Breast epithelium (tissue), 4 donors: ENCODE measurements around the gene LZTS2. TPM values are rescaled to one million over a fixed set of nuclear protein-coding genes. Genes with fewer than 3 reads are reported as not detected.

Source experiments
- DNase-seq, 2 donors: peaks; one replicate each; pipeline ENCODE4 v3.0.0-alpha.2; 2019; ENCODE audit warnings: low spot score in 2 of 2
- H3K27ac ChIP-seq, 2 donors: fragments of 200-600 bp; sonication (generic) in 1 of 2; one replicate each; pipeline ENCODE4 v1.5.1; 2016 to 2019; ENCODE audit warnings: mild to moderate bottlenecking in 1 of 2
- H3K27me3 ChIP-seq, 2 donors: fragments of 200-600 bp; sonication (generic) in 1 of 2; one replicate each; pipeline versions ENCODE4 v1.5.1 to v1.6.0; 2017 to 2019; ENCODE audit warnings: control low read depth in 1 of 2, mild to moderate bottlenecking in 1 of 2
- H3K36me3 ChIP-seq: fragments of 200-600 bp; one replicate; pipeline ENCODE4 v1.5.1; 2019
- H3K4me1 ChIP-seq, 2 donors: fragments of 200-600 bp; sonication (generic); one replicate each; pipeline ENCODE4 v1.5.1; 2016 to 2019; ENCODE audit warnings: control low read depth in 1 of 2
- H3K4me3 ChIP-seq, 3 donors: fragments of 200-600 bp; sonication (generic); 1 replicate in 2 of 3; 2 replicates in 1 of 3; pipeline ENCODE4 v1.5.1; 2016 to 2019; ENCODE audit warnings: mild to moderate bottlenecking in 3 of 3, moderate library complexity in 2 of 3
- H3K9me3 ChIP-seq, 2 donors: fragments of 200-600 bp; sonication (generic) in 1 of 2; one replicate each; pipeline ENCODE4 v1.5.1; 2016 to 2019; ENCODE audit warnings: control low read depth in 1 of 2
- CTCF ChIP-seq, 3 donors: fragments of 450-650 bp; IDR thresholded peaks; one replicate each; pipeline ENCODE4 v1.5.1; 2016 to 2017; ENCODE audit warnings: antibody characterized with exemption in 3 of 3, mild to moderate bottlenecking in 3 of 3, moderate library complexity in 3 of 3
- POLR2A ChIP-seq: fragments of 450-650 bp; IDR thresholded peaks from one replicate; pipeline ENCODE4 v1.6.1; 2016; ENCODE audit warnings: antibody characterized with exemption, mild to moderate bottlenecking, moderate library complexity
- POLR2AphosphoS5 ChIP-seq, 3 donors: sonication (generic); formaldehyde crosslinking; IDR thresholded peaks; one replicate each; pipeline ENCODE4 v1.6.1; 2017; ENCODE audit warnings: antibody characterized with exemption in 3 of 3
- intact Hi-C: fragments of 100-400 bp; cut with DNase I; formaldehyde crosslinking; loops from one replicate; pipeline ENCODE4 v1.15.1; 2023; ENCODE audit warnings: low total_unique reads
- total RNA-seq, 3 donors: library from RNA; depleted of rRNA; stranded (reverse); fragments of >200 nt; gene quantifications; one replicate each; pipeline ENCODE4 v1.1.0, GENCODE V29; 2016

Gene LZTS2
- total RNA-seq, 3 donors from 2014 or later, result 44.0 to 67.5 (median 61.3) TPM

GRCh38 chr10:101044117-101044516, 44.5 kb downstream of the LZTS2 start:
- H3K27me3 ChIP-seq, result peaks cover 0 to 13% of the 10 kb centered on the region in 2 donors
- H3K27ac ChIP-seq, result peak overlapping the region; percentile 94 to 95
- no peaks in the 10 kb centered on the region for H3K36me3 ChIP-seq
- H3K9me3 ChIP-seq, result no peaks in the 10 kb centered on the region
- TF ChIP-seq CTCF (IDR thresholded peaks at IDR 0.05) (no peak), POLR2A (no peak), POLR2AphosphoS5 (IDR thresholded peaks at IDR 0.05) (no peak)
- intact Hi-C loops, result no loop called here
- H3K4me1 ChIP-seq, result peaks cover 0 to 5% of the 10 kb centered on the region in 2 donors
- DNase-seq, result no peak
- no peak overlapping the region for H3K4me3 ChIP-seq

GRCh38 chr10:101046332-101047238, 47.0 kb downstream of the LZTS2 start:
- Histone ChIP-seq H3K4me1 (peaks cover 0 to 15% of the 10 kb centered on the region in 2 donors), H3K36me3 (no peaks in the 10 kb centered on the region), H3K9me3 (no peaks in the 10 kb centered on the region), H3K4me3 (no peak overlapping the region), H3K27me3 (peaks cover 0 to 32% of the 10 kb centered on the region in 2 donors), H3K27ac (no peak overlapping the region)
- intact Hi-C loops, result no loop called here
- TF ChIP-seq POLR2A (no peak), POLR2AphosphoS5 (IDR thresholded peaks at IDR 0.05) (no peak), CTCF (IDR thresholded peaks at IDR 0.05) (no peak)
- no peak for DNase-seq

- H3K27me3 ChIP-seq, result peaks cover 0 to 32% of the 10 kb centered on the region in 2 donors
- intact Hi-C loops, result no loop called here
- H3K4me3 ChIP-seq, result no peak overlapping the region
- peaks cover 0 to 15% of the 10 kb centered on the region in 2 donors for H3K4me1 ChIP-seq
- TF ChIP-seq POLR2A, result no peak
- no peak for TF ChIP-seq CTCF (IDR thresholded peaks at IDR 0.05)
- TF ChIP-seq POLR2AphosphoS5 (IDR thresholded peaks at IDR 0.05), result no peak
- no peaks in the 10 kb centered on the region for H3K36me3 ChIP-seq
- H3K27ac ChIP-seq, result no peak overlapping the region
- no peaks in the 10 kb centered on the region for H3K9me3 ChIP-seq
- no peak for DNase-seq
Observed at GRCh38 chr10:101047268-101047667, 47.7 kb downstream of the LZTS2 start.

- no peak for TF ChIP-seq CTCF (IDR thresholded peaks at IDR 0.05)
- TF ChIP-seq POLR2AphosphoS5 (IDR thresholded peaks at IDR 0.05), result no peak
- no peak for TF ChIP-seq POLR2A
- H3K4me3 ChIP-seq, result peak overlapping the region in 2 of 3 donors; percentile 32 to 48
- H3K9me3 ChIP-seq, result no peaks in the 10 kb centered on the region
- peaks cover 0 to 32% of the 10 kb centered on the region in 2 donors for H3K27me3 ChIP-seq
- intact Hi-C loops, result no loop called here
- H3K36me3 ChIP-seq, result no peaks in the 10 kb centered on the region
- peaks cover 0 to 15% of the 10 kb centered on the region in 2 donors for H3K4me1 ChIP-seq
- no peak for DNase-seq
- H3K27ac ChIP-seq, result no peak overlapping the region
Observed at GRCh38 chr10:101047961-101048892, 48.6 kb downstream of the LZTS2 start.
